Nephron (organoid): ENCODE data around the gene DLX2.

Experiments
- H3K27ac Mint-ChIP-seq, 3 experiments: 2 replicates each; pipeline ENCODE4 v1.8.0; 2020; ENCODE audit warnings: mixed read lengths in 3 of 3, mild to moderate bottlenecking in 2 of 3, moderate library complexity in 1 of 3
- H3K27me3 Mint-ChIP-seq: 2 replicates; pipeline ENCODE4 v1.8.0; 2021; ENCODE audit warnings: low read depth, mild to moderate bottlenecking, moderate library complexity, mixed read lengths
- H3K36me3 Mint-ChIP-seq: 2 replicates; pipeline ENCODE4 v1.8.0; 2020; ENCODE audit warnings: low read depth, mixed read lengths
- H3K4me1 Mint-ChIP-seq: 2 replicates; pipeline ENCODE4 v1.8.0; 2020; ENCODE audit warnings: mixed read lengths
- H3K4me3 Mint-ChIP-seq, 3 experiments: 2 replicates each; pipeline ENCODE4 v1.8.0; 2020; ENCODE audit warnings: mild to moderate bottlenecking in 3 of 3, mixed read lengths in 3 of 3, moderate library complexity in 2 of 3
- H3K9me3 Mint-ChIP-seq: 2 replicates; pipeline ENCODE4 v1.8.0; 2020; ENCODE audit warnings: mixed read lengths
- TF ChIP-seq, protein P1 (sequence below), 3 experiments: fragments of 200-600 bp; sonication (generic); IDR thresholded peaks; one replicate each; pipeline ENCODE4 v1.5.0; 2021; ENCODE audit warnings: antibody characterized with exemption in 3 of 3; ENCODE audit not compliant: unreplicated experiment in 3 of 3

DLX2 gene

DNA sequence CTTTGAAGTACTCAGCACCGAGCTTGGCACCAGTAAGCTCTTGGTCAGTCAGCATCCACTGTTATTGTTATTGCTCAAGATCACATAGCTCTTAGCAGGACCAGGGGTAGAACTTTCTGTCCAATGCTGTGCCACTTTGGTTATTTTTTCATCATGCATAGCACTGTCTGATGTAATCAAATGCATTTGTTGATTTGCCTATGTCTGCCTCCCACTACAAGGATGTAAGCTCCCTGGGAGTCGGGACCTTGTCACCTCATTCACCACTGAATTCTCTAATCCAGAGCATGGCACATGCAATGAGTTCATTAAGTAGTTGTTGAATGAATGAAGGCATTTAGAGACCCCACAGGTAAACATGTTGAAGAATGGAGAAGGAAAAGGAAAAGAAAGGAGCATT lies 46.4 kb downstream of the DLX2 start:
- H3K4me3 Mint-ChIP-seq = no peak overlapping the region
- H3K27me3 Mint-ChIP-seq = peaks cover 6% of the 10 kb centered on the region
- H3K4me1 Mint-ChIP-seq = peaks cover 14% of the 10 kb centered on the region
- no peak overlapping the region for H3K27ac Mint-ChIP-seq
- H3K36me3 Mint-ChIP-seq = no peaks in the 10 kb centered on the region
- no peaks in the 10 kb centered on the region for H3K9me3 Mint-ChIP-seq
- TF ChIP-seq, protein P1, sequence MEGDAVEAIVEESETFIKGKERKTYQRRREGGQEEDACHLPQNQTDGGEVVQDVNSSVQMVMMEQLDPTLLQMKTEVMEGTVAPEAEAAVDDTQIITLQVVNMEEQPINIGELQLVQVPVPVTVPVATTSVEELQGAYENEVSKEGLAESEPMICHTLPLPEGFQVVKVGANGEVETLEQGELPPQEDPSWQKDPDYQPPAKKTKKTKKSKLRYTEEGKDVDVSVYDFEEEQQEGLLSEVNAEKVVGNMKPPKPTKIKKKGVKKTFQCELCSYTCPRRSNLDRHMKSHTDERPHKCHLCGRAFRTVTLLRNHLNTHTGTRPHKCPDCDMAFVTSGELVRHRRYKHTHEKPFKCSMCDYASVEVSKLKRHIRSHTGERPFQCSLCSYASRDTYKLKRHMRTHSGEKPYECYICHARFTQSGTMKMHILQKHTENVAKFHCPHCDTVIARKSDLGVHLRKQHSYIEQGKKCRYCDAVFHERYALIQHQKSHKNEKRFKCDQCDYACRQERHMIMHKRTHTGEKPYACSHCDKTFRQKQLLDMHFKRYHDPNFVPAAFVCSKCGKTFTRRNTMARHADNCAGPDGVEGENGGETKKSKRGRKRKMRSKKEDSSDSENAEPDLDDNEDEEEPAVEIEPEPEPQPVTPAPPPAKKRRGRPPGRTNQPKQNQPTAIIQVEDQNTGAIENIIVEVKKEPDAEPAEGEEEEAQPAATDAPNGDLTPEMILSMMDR (IDR thresholded peaks at IDR 0.05; ENCODE audit: unreplicated experiment in 3 of 3) = no peak

DNA sequence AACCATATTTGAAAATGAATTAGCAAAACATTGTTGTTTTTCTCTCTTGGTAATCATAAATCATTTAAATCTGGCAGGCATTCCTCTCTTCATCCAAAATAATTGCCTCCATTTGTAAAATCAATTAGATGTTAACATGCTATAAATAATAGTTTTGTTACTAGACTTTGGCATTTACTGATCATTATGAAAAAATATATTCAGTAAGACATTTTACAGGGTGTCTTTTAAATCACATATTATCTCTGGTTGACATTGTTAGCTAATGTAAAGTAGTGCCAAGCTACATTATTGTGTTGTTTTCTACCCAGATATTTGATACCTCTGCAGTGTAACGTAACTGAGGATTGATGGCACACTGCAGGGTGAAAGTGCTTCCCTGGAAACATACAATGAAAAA lies 49.2 kb downstream of the DLX2 start:
- Mint-ChIP-seq H3K4me3 (no peak overlapping the region), H3K36me3 (no peaks in the 10 kb centered on the region), H3K27ac (no peak overlapping the region), H3K9me3 (no peaks in the 10 kb centered on the region), H3K27me3 (no peaks in the 10 kb centered on the region), H3K4me1 (peaks cover 14% of the 10 kb centered on the region)
- TF ChIP-seq, protein P1 (IDR thresholded peaks at IDR 0.05; ENCODE audit: unreplicated experiment in 3 of 3) = no peak

DNA sequence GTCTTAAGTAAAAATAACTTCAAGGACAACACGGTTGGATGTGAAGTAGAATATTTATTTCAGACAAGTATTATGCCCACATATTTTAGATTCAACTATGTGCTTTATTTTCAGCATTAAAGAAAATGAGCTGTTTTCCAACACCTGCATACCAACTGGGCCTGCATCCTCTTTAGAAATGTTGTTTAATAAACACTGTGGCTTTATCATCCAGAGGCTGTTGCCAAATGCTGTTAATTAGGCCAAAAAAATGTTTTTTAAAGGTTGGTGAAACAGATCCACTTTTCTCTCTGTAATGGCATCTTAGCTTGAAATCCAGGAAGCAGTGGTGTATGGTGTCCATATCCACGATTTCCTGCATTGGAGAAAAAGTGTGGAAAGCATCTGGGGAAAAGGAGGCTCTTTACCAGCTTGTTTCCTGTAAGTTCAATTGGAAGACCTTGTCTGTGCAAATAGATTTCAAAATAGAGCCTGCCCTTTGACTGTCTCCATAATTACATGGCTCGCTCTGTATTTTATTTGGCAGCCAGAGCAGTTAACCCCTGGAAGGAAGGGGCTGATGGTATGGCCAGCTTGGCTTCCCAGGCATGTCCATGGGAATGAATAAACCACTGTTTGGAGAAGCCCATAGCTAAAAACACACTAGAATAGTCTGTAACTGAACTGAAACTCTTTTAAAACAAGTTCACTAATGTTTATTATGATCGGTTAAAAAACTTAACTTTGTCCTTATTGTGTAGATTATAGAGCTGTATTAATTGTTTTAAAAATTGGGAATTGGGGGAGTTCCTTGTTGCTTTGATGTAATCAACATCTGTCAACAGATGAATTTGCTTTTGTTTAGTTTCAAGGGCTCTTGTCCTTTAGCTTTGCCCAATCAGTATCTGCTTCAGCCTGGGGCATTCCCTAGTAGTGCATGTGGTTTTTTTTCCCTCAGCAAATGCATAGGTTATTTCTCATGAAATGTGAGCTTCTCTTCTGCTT lies 50.4 kb downstream of the DLX2 start:
- H3K4me1 Mint-ChIP-seq = peaks cover 14% of the 10 kb centered on the region
- no peaks in the 10 kb centered on the region for H3K27me3 Mint-ChIP-seq
- no peaks in the 10 kb centered on the region for H3K36me3 Mint-ChIP-seq
- TF ChIP-seq, protein P1 (IDR thresholded peaks at IDR 0.05; ENCODE audit: unreplicated experiment in 3 of 3) = no peak
- H3K9me3 Mint-ChIP-seq = no peaks in the 10 kb centered on the region
- H3K27ac Mint-ChIP-seq = peak overlapping the region in 1 of 3 experiments; percentile 73
- no peak overlapping the region for H3K4me3 Mint-ChIP-seq

DNA sequence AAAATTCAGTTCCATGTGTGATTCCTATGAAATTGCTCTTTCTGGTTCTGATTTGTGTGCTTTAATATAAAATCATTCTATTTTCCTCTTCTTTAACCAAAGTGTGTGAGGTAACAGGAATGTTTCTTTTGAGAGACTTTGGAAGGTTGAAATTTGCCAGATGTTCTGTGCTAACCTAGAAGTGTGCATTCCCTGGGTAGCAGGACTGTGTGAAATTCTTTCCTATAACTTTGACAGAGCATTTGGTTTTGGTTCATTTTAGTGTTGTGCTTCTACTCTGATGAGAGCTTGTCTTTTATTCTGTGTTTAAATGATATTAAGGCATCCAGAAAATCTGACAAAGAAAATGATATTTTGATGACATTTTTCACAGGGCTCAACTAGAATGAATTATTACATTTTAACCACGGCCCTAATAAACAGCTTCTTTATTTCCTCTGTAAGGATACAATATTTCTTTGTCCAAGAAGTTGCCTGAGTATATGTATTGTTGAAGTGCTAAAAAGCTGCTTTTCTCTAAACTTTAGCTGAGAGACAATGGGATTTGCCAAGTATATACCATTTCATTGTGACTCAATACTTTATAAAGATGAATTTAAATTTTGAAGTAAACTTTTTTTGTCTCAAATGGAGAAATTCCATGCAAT lies 52.1 kb downstream of the DLX2 start:
- no peak overlapping the region for H3K4me3 Mint-ChIP-seq
- peaks cover 14% of the 10 kb centered on the region for H3K4me1 Mint-ChIP-seq
- H3K27me3 Mint-ChIP-seq = no peaks in the 10 kb centered on the region
- peak overlapping the region in 1 of 3 experiments; percentile 61 for H3K27ac Mint-ChIP-seq
- TF ChIP-seq, protein P1 (IDR thresholded peaks at IDR 0.05; ENCODE audit: unreplicated experiment in 3 of 3) = no peak
- H3K9me3 Mint-ChIP-seq = no peaks in the 10 kb centered on the region
- no peaks in the 10 kb centered on the region for H3K36me3 Mint-ChIP-seq

DNA sequence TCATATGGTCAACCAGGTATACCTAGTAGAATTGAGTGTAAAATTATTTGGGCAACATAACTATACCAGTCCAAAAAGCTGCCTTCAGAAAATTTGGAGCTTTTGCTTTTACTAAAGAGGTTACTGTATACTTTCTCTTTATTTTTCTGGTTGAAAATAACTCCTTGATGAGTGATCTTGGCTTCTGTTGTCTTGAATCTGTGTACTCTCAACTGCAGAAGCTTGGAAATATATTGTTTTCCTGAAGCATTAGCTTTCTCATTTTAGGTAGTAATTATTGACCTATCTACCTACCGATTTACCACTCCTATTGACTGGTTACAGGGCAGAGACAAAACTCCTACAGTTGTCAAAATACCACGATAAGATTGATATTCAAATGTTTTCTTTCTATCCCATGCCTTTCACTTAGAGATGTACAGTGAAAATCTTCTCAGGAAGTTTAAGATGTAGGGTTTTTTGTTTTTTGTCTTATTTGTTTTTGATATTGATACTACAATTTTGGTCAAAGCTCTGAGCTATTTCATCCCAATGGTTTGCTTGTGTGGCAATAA lies 53.1 kb downstream of the DLX2 start:
- H3K4me1 Mint-ChIP-seq = peaks cover 14% of the 10 kb centered on the region
- TF ChIP-seq, protein P1 (IDR thresholded peaks at IDR 0.05; ENCODE audit: unreplicated experiment in 3 of 3) = no peak
- no peaks in the 10 kb centered on the region for H3K9me3 Mint-ChIP-seq
- H3K36me3 Mint-ChIP-seq = no peaks in the 10 kb centered on the region
- H3K4me3 Mint-ChIP-seq = no peak overlapping the region
- no peaks in the 10 kb centered on the region for H3K27me3 Mint-ChIP-seq
- no peak overlapping the region for H3K27ac Mint-ChIP-seq
